SK-N-SH (cell line): ENCODE measurements around the gene MXI1. TPM values are rescaled to one million over a fixed set of nuclear protein-coding genes. Genes with fewer than 3 reads are reported as not detected.
"Not testable (repeated sequence)": the region's sequence is repeated elsewhere in the genome, so short reads cannot be mapped to it uniquely, and the experiment has no call there.

ENCODE experiments used
- CTCF ChIA-PET: fragments of 300-600, 350-600 bp; formaldehyde crosslinking; extraction: SDS; loops from one replicate; lab custom pipeline; 2021; lab: Yijun Ruan, JAX
- POLR2A ChIA-PET: fragments of 350-600 bp; sonication (Branson Sonifier 250); formaldehyde crosslinking; extraction: SDS; loops from one replicate; lab custom pipeline; 2020; ENCODE audit warnings: antibody characterized with exemption, inconsistent platforms; lab: Yijun Ruan, JAX
- DNase-seq: peaks from one replicate; pipeline ENCODE4 v3.0.0; 2012
- H2AFZ ChIP-seq: fragments of 200-600 bp; sonication (generic); 2 replicates; pipeline ENCODE4 v1.8.1; 2016; ENCODE audit warnings: antibody characterized with exemption, mild to moderate bottlenecking, low read depth
- H3F3A ChIP-seq: fragments of 200-600 bp; sonication (generic); replicated peaks from 2 replicates; pipeline ENCODE3; 2016; ENCODE audit warnings: antibody characterized with exemption, mild to moderate bottlenecking; ENCODE audit not compliant: insufficient read depth
- H3K27ac ChIP-seq, 2 experiments: fragments of 200-500 bp in 1 of 2; fragments of 200-600 bp in 1 of 2; sonication (Bioruptor generic) in 1 of 2; sonication (generic), shearing (Covaris generic) in 1 of 2; 2 replicates each; pipeline versions ENCODE4 v1.5.1 to v1.6.1; 2014 to 2016; ENCODE audit warnings: low read depth in 2 of 2, inconsistent platforms in 1 of 2, low read length in 1 of 2, mild to moderate bottlenecking in 1 of 2, mixed read lengths in 1 of 2
- H3K27me3 ChIP-seq: fragments of 200-600 bp; sonication (generic), shearing (Covaris generic); 2 replicates; pipeline ENCODE4 v1.6.1; 2016; ENCODE audit warnings: mixed run types; ENCODE audit not compliant: insufficient read depth
- H3K36me3 ChIP-seq, 2 experiments: fragments of 200-500 bp in 1 of 2; fragments of 200-600 bp in 1 of 2; sonication (Bioruptor generic) in 1 of 2; sonication (generic) in 1 of 2; replicated peaks in 1 of 2; 2 replicates each; pipeline versions ENCODE3 to v1.5.1; 2014 to 2016; ENCODE audit warnings: low read length in 1 of 2, mild to moderate bottlenecking in 1 of 2; ENCODE audit not compliant: insufficient read depth in 2 of 2, control insufficient read depth in 1 of 2
- H3K4me1 ChIP-seq, 2 experiments: fragments of 200-500 bp in 1 of 2; fragments of 200-600 bp in 1 of 2; sonication (Bioruptor generic) in 1 of 2; sonication (generic), shearing (Covaris generic) in 1 of 2; 2 replicates each; pipeline versions ENCODE4 v1.5.1 to v1.6.1; 2014 to 2016; ENCODE audit warnings: low read depth in 1 of 2, low read length in 1 of 2, mixed run types in 1 of 2; ENCODE audit not compliant: insufficient read depth in 2 of 2, control insufficient read depth in 1 of 2
- H3K4me2 ChIP-seq: fragments of 200-600 bp; sonication (generic), shearing (Covaris generic); 2 replicates; pipeline ENCODE4 v1.6.1; 2017; ENCODE audit warnings: mixed run types
- H3K4me3 ChIP-seq, 2 experiments: fragments of 200-500 bp in 1 of 2; fragments of 200-600 bp in 1 of 2; sonication (Bioruptor generic) in 1 of 2; sonication (generic), shearing (Covaris generic) in 1 of 2; 2 replicates each; pipeline versions ENCODE4 v1.5.1 to v1.8.1; 2014 to 2016; ENCODE audit warnings: low read depth in 2 of 2, inconsistent platforms in 1 of 2, low read length in 1 of 2, mild to moderate bottlenecking in 1 of 2, mixed read lengths in 1 of 2, moderate library complexity in 1 of 2
- H3K79me2 ChIP-seq: fragments of 200-600 bp; sonication (generic); 2 replicates; pipeline ENCODE4 v1.8.1; 2017; ENCODE audit warnings: mild to moderate bottlenecking; ENCODE audit not compliant: insufficient read depth
- H3K9ac ChIP-seq: fragments of 200-600 bp; sonication (generic); 2 replicates; pipeline ENCODE4 v1.6.1; 2017; ENCODE audit warnings: mixed run types
- H3K9me2 ChIP-seq: fragments of 200-600 bp; sonication (generic); 2 replicates; pipeline ENCODE4 v1.6.1; 2017; ENCODE audit warnings: mixed run types
- H3K9me3 ChIP-seq: fragments of 200-600 bp; sonication (generic); 2 replicates; pipeline ENCODE4 v1.6.1; 2017; ENCODE audit warnings: mixed run types, mild to moderate bottlenecking, moderate library complexity
- H4K20me1 ChIP-seq: fragments of 200-600 bp; sonication (generic); 2 replicates; pipeline ENCODE4 v1.6.1; 2017; ENCODE audit warnings: mild to moderate bottlenecking, mixed run types; ENCODE audit not compliant: insufficient read depth
- CTCF ChIP-seq: fragments of 200-600 bp; sonication (generic); IDR thresholded peaks from 2 replicates; pipeline ENCODE4 v1.6.1; 2017; ENCODE audit warnings: antibody characterized with exemption, mild to moderate bottlenecking, moderate library complexity
- FOSL2 ChIP-seq: IDR thresholded peaks from 2 replicates; pipeline ENCODE4 v1.4.0; 2012; ENCODE audit warnings: low read depth, mild to moderate bottlenecking, moderate library complexity, borderline replicate concordance
- FOXJ3 ChIP-seq: sonication (generic); formaldehyde crosslinking; IDR thresholded peaks from 2 replicates; pipeline ENCODE4 v1.5.1; 2020; ENCODE audit warnings: mild to moderate bottlenecking, missing genetic modification reagents
- FOXM1 ChIP-seq: IDR thresholded peaks from 2 replicates; pipeline ENCODE4 v1.4.0; 2012; ENCODE audit warnings: low read depth, mild to moderate bottlenecking
- GABPA ChIP-seq: IDR thresholded peaks from 2 replicates; pipeline ENCODE4 v1.4.0; 2012; ENCODE audit warnings: low read depth, mild to moderate bottlenecking
- GATA2 ChIP-seq: sonication (generic); formaldehyde crosslinking; IDR thresholded peaks from 2 replicates; pipeline ENCODE4 v1.5.0; 2020; ENCODE audit warnings: mild to moderate bottlenecking, missing genetic modification reagents
- IRF3 ChIP-seq: fragments of 150-350 bp; IDR thresholded peaks from 2 replicates; pipeline ENCODE4 v1.6.1; 2016; ENCODE audit warnings: mild to moderate bottlenecking, low read depth, low read length
- JUND ChIP-seq: IDR thresholded peaks from 2 replicates; pipeline ENCODE4 v1.4.0; 2012
- MAX ChIP-seq: IDR thresholded peaks from 2 replicates; pipeline ENCODE4 v1.4.0; 2012; ENCODE audit warnings: low read depth
- PBX3 ChIP-seq: IDR thresholded peaks from 2 replicates; pipeline ENCODE4; 2012
- RCOR1 ChIP-seq: fragments of 150-350 bp; IDR thresholded peaks from 2 replicates; pipeline ENCODE4 v1.6.1; 2017; ENCODE audit warnings: antibody characterized with exemption, low read length
- TCF12 ChIP-seq: IDR thresholded peaks from 2 replicates; pipeline ENCODE4 v1.4.0; 2012
- TEAD4 ChIP-seq: IDR thresholded peaks from 2 replicates; pipeline ENCODE4 v1.4.0; 2012; ENCODE audit warnings: mild to moderate bottlenecking, borderline replicate concordance; ENCODE audit not compliant: insufficient read depth
- USF1 ChIP-seq: IDR thresholded peaks from 2 replicates; pipeline ENCODE4 v1.4.0; 2012; ENCODE audit warnings: low read depth, borderline replicate concordance
- WGBS: methylation state at CpG from one replicate; pipeline ENCODE4 v1.1.6; 2017; ENCODE audit warnings: low lambda C conversion rate; 5-methylcytosine and 5-hydroxymethylcytosine counted together
- polyA plus RNA-seq, 3 experiments: library from polyadenylated mRNA; depleted of rRNA; stranded (reverse); fragments of >200 nt; gene quantifications; 2 replicates each; pipeline ENCODE4 v1.2.3, GENCODE V29; 2012

MXI1 gene
- polyA plus RNA-seq, 1 of the 3 experiments (the other 2 are of a cell fraction) = 13.8 TPM

GRCh38 chr10:110181911-110182310 is 25.5 kb upstream of the MXI1 start (continued):
- no peak for TF ChIP-seq GABPA
- no peak for TF ChIP-seq FOXM1
- no peak for TF ChIP-seq JUND
- TF ChIP-seq RCOR1 = no peak

GRCh38 chr10:110184398-110184797 is 23.0 kb upstream of the MXI1 start:
- Histone ChIP-seq H3K4me2 (no peak overlapping the region), H3K27me3 (no peaks in the 10 kb centered on the region), H3K4me1 (peaks cover 0 to 3% of the 10 kb centered on the region in 2 experiments; a peak in 2 of 4 replicates), H3K4me3 (no peak overlapping the region)
- CTCF ChIA-PET = no interaction called here
- WGBS = 67% methylated on average over 6 of the region's 6 CpGs
- TF ChIP-seq IRF3 (no peak), FOXJ3 (CRISPR knock-in tag) (no peak), TCF12 (no peak)
- TF ChIP-seq, all 33 proteins: peak for 0
- Histone ChIP-seq H2AFZ (no peak overlapping the region), H3K79me2 (no peaks in the 10 kb centered on the region), H3K36me3 (no peaks in the 10 kb centered on the region), H3K9me2 (no peaks in the 10 kb centered on the region), H3K9ac (no peak overlapping the region), H4K20me1 (no peaks in the 10 kb centered on the region), H3K9me3 (no peaks in the 10 kb centered on the region), H3F3A (no peaks in the 10 kb centered on the region), H3K27ac (no peak overlapping the region)
- POLR2A ChIA-PET = no interaction called here
- DNase-seq = no peak

GRCh38 chr10:110185646-110186182 is 21.7 kb upstream of the MXI1 start:
- WGBS = 77% methylated on average over 2 of the region's 2 CpGs

GRCh38 chr10:110190170-110190569 is 17.2 kb upstream of the MXI1 start:
- no peaks in the 10 kb centered on the region for H3K36me3 ChIP-seq
- no peak overlapping the region for H3K4me3 ChIP-seq
- ChIA-PET POLR2A (interaction anchor here (0.5 kb wide), 1 partner anchor 21 kb away, joined by 3 read pairs; no protein-coding TSS in a partner anchor), CTCF (interaction anchor here (0.9 to 2.0 kb wide), 2 partner anchors 16 to 21 kb away, joined by 4 to 7 read pairs; no protein-coding TSS in a partner anchor)
- H3F3A ChIP-seq = no peaks in the 10 kb centered on the region
- H3K79me2 ChIP-seq = no peaks in the 10 kb centered on the region
- 0 out of 2 replicates have a peak, but pooled peaks cover 4% of the 10 kb centered on the region for H3K27me3 ChIP-seq
- H4K20me1 ChIP-seq = no peaks in the 10 kb centered on the region
- H2AFZ ChIP-seq = no peak overlapping the region
- H3K27ac ChIP-seq = no peak overlapping the region
- no peak overlapping the region for H3K4me2 ChIP-seq
- no peak for DNase-seq
- no peaks in the 10 kb centered on the region for H3K9me2 ChIP-seq
- H3K4me1 ChIP-seq = no peaks in the 10 kb centered on the region
- no peak overlapping the region for H3K9ac ChIP-seq
- 72% methylated on average over 3 of the region's 3 CpGs for WGBS
- H3K9me3 ChIP-seq = no peaks in the 10 kb centered on the region
- no peak for TF ChIP-seq FOSL2
- TF ChIP-seq TCF12 = no peak
- TF ChIP-seq CTCF = no peak
- TF ChIP-seq MAX = no peak
- TF ChIP-seq PBX3 = no peak
- TF ChIP-seq GATA2 (CRISPR knock-in tag) = no peak
- no peak for TF ChIP-seq TEAD4
- no peak for TF ChIP-seq USF1
- TF ChIP-seq IRF3 = no peak

More at GRCh38 chr10:110185646-110186182, 21.7 kb upstream of the MXI1 start:
- H3K9ac ChIP-seq, CTCF ChIA-PET, DNase-seq, POLR2A ChIA-PET, H3K4me3 ChIP-seq, H3K9me2 ChIP-seq, H2AFZ ChIP-seq, H3K27ac ChIP-seq, H3K4me1 ChIP-seq, H4K20me1 ChIP-seq, H3K27me3 ChIP-seq, H3F3A ChIP-seq, H3K4me2 ChIP-seq, H3K36me3 ChIP-seq, H3K9me3 ChIP-seq, H3K79me2 ChIP-seq: not testable (repeated sequence)
